HG03571 (cell line): ENCODE measurements around the gene PAX3.

ENCODE experiments used
- ATAC-seq: cut with Tn5 transposase; IDR thresholded peaks from one replicate; pipeline ENCODE4 v1.9.1; 2021; ENCODE audit not compliant: unreplicated experiment

Gene PAX3

GRCh38 chr2:222298001-222298310 is 842 bp downstream of the PAX3 start:
- ATAC-seq = no peak

- no peak for ATAC-seq
Measured at GRCh38 chr2:222297600-222297935, 1.2 kb downstream of the PAX3 start.

DNA sequence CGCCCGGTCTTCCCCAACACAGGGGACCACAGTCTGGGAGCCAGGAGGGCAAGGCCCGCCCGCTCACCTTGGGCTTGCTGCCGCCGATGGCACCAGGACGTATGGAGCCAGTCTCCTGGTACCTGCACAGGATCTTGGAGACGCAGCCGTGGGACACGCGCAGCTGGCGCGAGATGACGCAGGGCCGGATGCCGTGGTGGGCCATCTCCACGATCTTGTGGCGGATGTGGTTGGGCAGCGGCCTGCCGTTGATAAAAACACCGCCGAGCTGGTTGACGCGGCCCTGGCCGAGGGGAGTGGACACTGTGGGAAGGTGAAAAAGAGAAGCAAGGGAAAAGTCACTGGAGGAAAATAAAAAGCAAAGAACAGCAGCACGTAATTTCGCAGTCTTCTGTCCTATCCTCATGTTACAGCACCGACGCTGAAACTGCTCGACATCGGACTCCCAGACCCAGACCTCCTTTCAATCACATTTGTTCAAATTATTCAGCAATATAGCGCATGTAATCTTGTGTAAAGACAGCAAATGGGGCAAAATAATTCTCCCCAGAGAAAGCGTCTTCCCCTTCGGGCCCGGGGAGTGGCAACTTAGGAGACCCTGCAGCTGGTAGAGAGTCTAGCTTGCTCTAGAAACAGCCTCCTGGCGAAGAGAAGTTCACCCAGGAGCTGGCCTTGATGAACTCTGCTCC is 1.7 kb downstream of the PAX3 start:
- no peak for ATAC-seq

DNA sequence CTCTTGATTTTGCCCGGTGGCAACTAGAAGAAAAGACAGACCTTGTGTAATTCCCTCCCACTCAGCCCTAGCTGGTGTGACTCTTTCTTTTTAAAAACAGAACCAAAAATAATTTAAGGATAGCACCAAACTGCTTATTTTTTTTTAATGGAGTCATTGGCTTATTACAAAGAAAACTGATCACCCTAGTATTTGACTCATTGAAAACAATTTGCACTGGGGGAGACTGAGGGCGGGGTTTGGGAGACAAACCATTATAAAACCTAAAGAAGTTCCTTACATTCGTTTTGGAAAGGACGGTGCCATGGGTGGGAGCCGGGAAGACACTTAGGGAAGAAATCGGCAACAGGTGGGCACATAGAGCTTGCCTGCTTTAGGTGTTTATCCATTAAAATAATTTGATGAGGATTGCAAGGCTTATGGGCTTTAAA is 2.5 kb downstream of the PAX3 start:
- no peak for ATAC-seq

- no peak for ATAC-seq
Measured at GRCh38 chr2:222295368-222296062, 3.3 kb downstream of the PAX3 start.

- no peak for ATAC-seq
Measured at GRCh38 chr2:222294996-222295367, 3.8 kb downstream of the PAX3 start.

- no peak for ATAC-seq
Measured at GRCh38 chr2:222293660-222294630, 4.9 kb downstream of the PAX3 start.

DNA sequence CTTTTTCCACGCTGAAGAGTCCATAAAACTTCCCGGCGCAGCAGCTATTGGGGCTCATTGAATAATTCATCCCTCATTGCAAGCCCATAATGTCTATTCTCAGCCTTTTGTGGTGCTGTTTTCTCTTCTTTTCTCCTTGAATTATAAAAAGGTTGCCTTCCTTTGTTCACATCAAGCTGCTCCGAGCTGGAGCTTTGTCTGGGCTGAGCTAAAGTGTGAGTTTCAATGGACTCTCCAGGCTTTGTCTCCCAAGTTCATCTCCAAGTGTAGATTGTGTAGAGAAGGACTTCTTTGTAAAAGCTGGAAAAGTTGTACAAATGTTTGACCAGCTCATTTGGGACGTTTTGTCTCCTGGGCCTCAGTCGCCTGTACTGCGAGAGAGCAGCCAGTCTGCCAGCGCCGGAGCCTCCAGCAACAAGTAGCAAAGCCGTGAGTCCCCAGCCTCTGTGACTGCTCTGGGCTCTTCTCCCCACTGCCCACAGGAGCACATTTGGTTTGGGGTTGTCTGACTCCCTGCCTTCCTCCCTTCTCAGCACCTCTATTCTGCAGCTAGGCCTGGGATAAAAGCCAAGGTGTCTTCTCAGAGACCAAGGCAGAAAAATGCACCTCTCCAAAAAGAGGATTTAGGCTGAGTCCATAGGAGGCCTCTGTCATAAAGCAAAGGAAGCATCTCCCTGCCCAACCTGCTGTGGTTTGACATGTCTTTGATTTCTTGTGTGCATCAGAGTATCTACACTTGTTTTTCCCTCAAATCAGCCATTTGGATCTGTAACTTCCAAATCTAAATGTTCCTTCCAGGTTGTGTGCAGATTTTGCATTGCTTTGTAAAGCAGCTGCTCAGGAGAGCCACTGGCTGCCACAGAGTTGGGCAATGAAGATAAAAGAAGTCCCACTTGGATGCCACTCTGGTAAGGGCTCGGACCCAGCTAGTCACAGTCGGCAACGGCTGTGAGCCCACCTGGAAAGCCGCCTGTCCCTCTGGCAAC is 6.4 kb downstream of the PAX3 start:
- ATAC-seq = no peak

DNA sequence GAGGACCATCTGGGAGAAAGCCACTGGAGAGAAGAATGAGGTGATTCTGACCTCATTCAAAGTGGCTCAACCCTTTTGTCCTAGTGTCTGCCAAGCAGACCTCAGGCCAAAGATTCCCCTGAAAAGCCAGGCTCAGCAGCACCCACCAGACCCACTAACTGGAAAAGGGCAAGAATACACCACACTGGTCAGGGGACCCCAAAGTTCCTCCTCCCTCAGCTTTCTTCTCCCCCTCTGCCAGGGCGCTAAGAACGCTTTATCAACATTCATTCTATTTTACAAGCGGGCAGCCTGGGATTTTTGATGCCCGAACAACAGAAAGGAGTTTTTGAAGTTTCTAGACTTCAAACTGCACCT is 7.3 kb downstream of the PAX3 start:
- no peak for ATAC-seq

DNA sequence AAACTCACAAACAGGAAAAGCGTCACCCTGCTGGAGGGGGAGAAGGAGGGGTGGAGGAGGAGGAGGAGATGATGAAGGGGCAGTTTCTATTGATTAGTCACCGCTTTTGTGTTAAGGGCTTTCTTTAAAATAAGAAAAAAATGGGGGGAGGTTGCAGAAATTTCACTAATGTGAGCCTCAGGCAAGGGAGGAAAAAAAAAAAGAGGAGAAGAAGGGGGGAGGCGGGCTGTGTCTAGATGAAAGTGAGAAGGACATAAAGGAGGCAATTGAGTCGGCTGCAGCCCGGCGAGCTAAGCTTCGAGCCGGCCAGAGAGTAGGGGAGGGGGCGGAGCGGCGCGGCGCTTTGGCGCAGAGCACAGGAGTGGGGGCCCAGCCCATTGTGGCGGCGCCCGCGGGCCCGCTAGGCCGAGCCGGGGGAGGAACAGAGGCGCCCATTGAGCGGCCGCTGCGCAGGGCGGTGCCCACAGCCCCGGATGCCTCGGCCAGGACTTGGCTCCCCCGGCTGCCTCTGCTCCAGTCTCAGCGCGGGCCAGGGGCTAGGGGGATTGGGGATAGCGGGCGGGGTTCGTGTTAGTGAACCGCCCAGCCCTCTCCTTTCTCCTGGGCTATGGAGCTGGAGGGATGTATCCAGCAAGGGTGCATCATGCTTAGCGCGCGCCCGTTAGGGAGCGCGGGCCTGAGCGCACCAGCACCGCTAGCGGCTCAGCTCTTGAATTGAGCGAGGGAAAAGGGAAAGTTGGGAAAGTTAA is 7.9 kb downstream of the PAX3 start:
- ATAC-seq = no peak

GRCh38 chr2:222290401-222290735 is 8.4 kb downstream of the PAX3 start:
- no peak for ATAC-seq

GRCh38 chr2:222289278-222290160 is 9.3 kb downstream of the PAX3 start:
- no peak for ATAC-seq

GRCh38 chr2:222288590-222289277 is 10.1 kb downstream of the PAX3 start:
- ATAC-seq = no peak

- no peak for ATAC-seq
Measured at GRCh38 chr2:222287862-222288479, 10.8 kb downstream of the PAX3 start.

DNA sequence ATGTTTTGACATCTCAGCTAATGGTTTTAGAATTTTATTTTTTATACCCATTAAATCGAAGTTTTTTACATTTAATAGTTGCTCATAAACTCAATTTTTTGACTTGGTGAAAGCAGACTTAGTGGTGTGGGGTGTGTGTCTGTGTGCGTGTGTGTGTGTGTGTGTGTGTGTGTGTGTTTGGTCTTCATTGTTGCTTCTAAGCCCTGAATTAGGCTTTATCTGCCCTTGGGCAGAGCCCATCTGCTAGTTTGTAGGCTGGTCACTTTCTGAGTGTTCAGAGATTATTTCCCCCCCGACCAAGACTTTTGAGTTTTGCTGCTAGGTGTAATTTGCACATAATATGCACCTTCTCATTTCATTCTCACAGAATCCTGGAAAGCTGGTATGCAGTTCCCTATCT is 14.3 kb downstream of the PAX3 start:
- ATAC-seq = no peak

GRCh38 chr2:222283634-222284033 is 15.2 kb downstream of the PAX3 start:
- no peak for ATAC-seq

DNA sequence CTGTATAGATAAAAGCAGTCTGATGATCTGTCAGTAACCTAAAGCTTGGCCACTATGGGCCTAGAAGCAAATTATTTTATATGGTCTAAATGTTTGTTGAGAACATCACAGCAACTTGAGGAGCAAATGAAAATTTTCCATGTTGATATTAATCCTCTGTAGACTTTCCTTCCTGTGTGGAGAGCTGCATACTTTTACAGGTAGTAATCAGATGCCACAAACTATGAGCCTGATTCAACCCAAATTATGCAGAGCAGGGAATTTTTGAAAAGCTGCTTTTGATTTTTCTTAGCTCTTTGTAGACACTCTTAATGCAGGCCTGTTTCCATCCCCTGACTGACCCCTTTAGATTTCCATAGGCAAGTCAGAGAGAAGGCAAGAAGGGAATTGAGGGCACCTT is 17.3 kb downstream of the PAX3 start:
- ATAC-seq = no peak

DNA sequence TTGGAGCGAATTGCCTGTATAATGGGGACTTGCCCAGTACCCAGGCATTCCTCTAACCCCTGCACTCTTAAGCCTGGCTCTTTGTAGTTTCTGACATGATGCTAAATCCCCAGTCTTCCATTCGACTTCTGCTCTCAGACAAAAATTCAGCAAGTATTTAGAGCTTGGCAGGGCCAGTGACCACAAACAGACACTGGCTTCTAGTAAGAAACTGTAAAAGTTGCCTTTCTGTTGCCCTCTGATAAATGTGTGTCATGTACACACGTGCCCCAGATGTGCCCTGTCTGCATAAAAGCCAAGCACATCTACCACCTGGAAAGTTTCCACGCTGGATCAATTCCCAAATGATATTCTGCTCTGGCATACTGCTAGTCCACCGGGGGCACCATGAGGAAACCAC is 18.0 kb downstream of the PAX3 start:
- no peak for ATAC-seq
